ENCODE data around the gene RWDD3.

RWDD3 gene

GRCh38 chr1:95229037-95229436 is 5.0 kb upstream of the RWDD3 start:
- no peaks in the 10 kb centered on the region for H3K36me3 ChIP-seq (ENCODE audit: low read length)
- H3K9ac ChIP-seq (ENCODE audit: low read length), result no peak overlapping the region
- H3K9me2 ChIP-seq (replicated peaks; ENCODE audit: insufficient read depth, low read length), result no peaks in the 10 kb centered on the region
- H2AFZ ChIP-seq (ENCODE audit: low read depth, low read length, severe bottlenecking), result no peak overlapping the region
- no peaks in the 10 kb centered on the region for H3K9me3 ChIP-seq (ENCODE audit: insufficient read depth, low read length)
- no peaks in the 10 kb centered on the region for H4K20me1 ChIP-seq (ENCODE audit: low read depth, low read length)
- no peak overlapping the region for H3K27ac ChIP-seq (ENCODE audit: low read depth, low read length)
- no peaks in the 10 kb centered on the region for H3K79me2 ChIP-seq (ENCODE audit: insufficient read depth, low read length)
- TF ChIP-seq CTCF (IDR thresholded peaks at IDR 0.05; ENCODE audit: insufficient read depth, low read length, poor library complexity, severe bottlenecking) (no peak), EZH2phosphoT487 (conservative IDR thresholded peaks at IDR 0.05; ENCODE audit: low read length) (no peak)
- H3F3A ChIP-seq (ENCODE audit: insufficient read depth), result no peaks in the 10 kb centered on the region
- no peak overlapping the region for H3K4me2 ChIP-seq (ENCODE audit: low read depth, low read length, poor library complexity, severe bottlenecking)
- no peak overlapping the region for H3K4me3 ChIP-seq (ENCODE audit: insufficient read depth, low read length, poor library complexity, severe bottlenecking)
- no peaks in the 10 kb centered on the region for H3K27me3 ChIP-seq (ENCODE audit: low read length)

GRCh38 chr1:95229706-95230105 is 4.3 kb upstream of the RWDD3 start:
- TF ChIP-seq EZH2phosphoT487 (conservative IDR thresholded peaks at IDR 0.05; ENCODE audit: low read length) (no peak), CTCF (IDR thresholded peaks at IDR 0.05; ENCODE audit: insufficient read depth, low read length, poor library complexity, severe bottlenecking) (no peak)
- Histone ChIP-seq H3K9me3 (ENCODE audit: insufficient read depth, low read length) (no peaks in the 10 kb centered on the region), H3K9me2 (replicated peaks; ENCODE audit: insufficient read depth, low read length) (no peaks in the 10 kb centered on the region), H3F3A (ENCODE audit: insufficient read depth) (no peaks in the 10 kb centered on the region), H3K27ac (ENCODE audit: low read depth, low read length) (no peak overlapping the region), H3K79me2 (ENCODE audit: insufficient read depth, low read length) (0 out of 2 replicates have a peak, but pooled peaks cover 3% of the 10 kb centered on the region), H3K9ac (ENCODE audit: low read length) (no peak overlapping the region), H4K20me1 (ENCODE audit: low read depth, low read length) (no peaks in the 10 kb centered on the region), H3K36me3 (ENCODE audit: low read length) (no peaks in the 10 kb centered on the region), H2AFZ (ENCODE audit: low read depth, low read length, severe bottlenecking) (no peak overlapping the region), H3K27me3 (ENCODE audit: low read length) (no peaks in the 10 kb centered on the region), H3K4me3 (ENCODE audit: insufficient read depth, low read length, poor library complexity, severe bottlenecking) (no peak overlapping the region), H3K4me2 (ENCODE audit: low read depth, low read length, poor library complexity, severe bottlenecking) (no peak overlapping the region)

GRCh38 chr1:95230256-95230655 is 3.8 kb upstream of the RWDD3 start:
- Histone ChIP-seq H3K9me3 (ENCODE audit: insufficient read depth, low read length) (no peaks in the 10 kb centered on the region), H3K4me3 (ENCODE audit: insufficient read depth, low read length, poor library complexity, severe bottlenecking) (no peak overlapping the region), H3K9ac (ENCODE audit: low read length) (no peak overlapping the region), H4K20me1 (ENCODE audit: low read depth, low read length) (no peaks in the 10 kb centered on the region), H3K27me3 (ENCODE audit: low read length) (no peaks in the 10 kb centered on the region), H3K36me3 (ENCODE audit: low read length) (no peaks in the 10 kb centered on the region), H3K79me2 (ENCODE audit: insufficient read depth, low read length) (0 out of 2 replicates have a peak, but pooled peaks cover 4% of the 10 kb centered on the region), H2AFZ (ENCODE audit: low read depth, low read length, severe bottlenecking) (no peak overlapping the region), H3K4me2 (ENCODE audit: low read depth, low read length, poor library complexity, severe bottlenecking) (no peak overlapping the region), H3K27ac (ENCODE audit: low read depth, low read length) (no peak overlapping the region), H3K9me2 (replicated peaks; ENCODE audit: insufficient read depth, low read length) (no peaks in the 10 kb centered on the region), H3F3A (ENCODE audit: insufficient read depth) (no peaks in the 10 kb centered on the region)
- TF ChIP-seq EZH2phosphoT487 (conservative IDR thresholded peaks at IDR 0.05; ENCODE audit: low read length), result no peak
- TF ChIP-seq CTCF (IDR thresholded peaks at IDR 0.05; ENCODE audit: insufficient read depth, low read length, poor library complexity, severe bottlenecking), result no peak

Measured in SU-DHL-6 (cell line).